ENCODE measurements around the gene GOLGA8T.
"Not testable (repeated sequence)": the region's sequence is repeated elsewhere in the genome, so short reads cannot be mapped to it uniquely, and the experiment has no call there.

DNA sequence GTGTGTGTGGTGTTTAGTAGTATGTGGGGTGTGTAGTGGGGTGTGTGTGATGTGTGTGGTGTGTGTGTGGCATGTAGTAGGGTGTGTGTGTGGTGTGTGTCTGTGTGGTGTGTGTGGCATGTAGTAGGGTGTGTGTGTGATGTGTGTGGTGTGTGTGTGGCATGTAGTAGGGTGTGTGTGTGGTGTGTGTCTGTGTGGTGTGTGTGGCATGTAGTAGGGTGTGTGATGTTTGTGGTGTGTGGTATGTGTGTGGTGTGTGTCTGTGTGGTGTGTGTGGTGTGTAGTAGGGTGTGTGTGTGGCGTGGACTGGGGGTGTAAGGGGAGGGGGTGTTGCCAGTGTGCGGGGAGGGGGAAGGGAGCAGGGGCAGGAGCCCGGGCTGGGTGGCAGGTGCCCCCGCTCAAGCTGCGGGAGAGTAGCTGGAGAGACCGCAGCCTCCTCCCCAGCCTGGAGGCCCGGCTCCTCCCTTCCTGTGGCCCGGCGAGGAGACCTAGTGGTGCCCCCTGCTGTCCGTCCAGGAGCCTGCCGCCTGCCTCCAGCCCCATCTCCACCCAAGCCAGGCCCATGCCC lies 38.3 kb downstream of the GOLGA8T start:
- peak in 1 of 3 experiments; percentile 11 for TF ChIP-seq CTCF (IDR thresholded peaks at IDR 0.05)
- not testable (repeated sequence) for TF ChIP-seq POLR2A (IDR thresholded peaks at IDR 0.05; ENCODE audit: low read depth); EP300 (IDR thresholded peaks at IDR 0.05); POLR2AphosphoS5 (IDR thresholded peaks at IDR 0.05)

Measured in esophagus muscularis mucosa (tissue), 4 donors.